Hematopoietic multipotent progenitor cell treated with erythropoietin and hydrocortisone succinate and interleukin-3 and kit ligand, for 15 days (in vitro differentiated cells): ENCODE results near the gene GATAD1.
A peak's percentile ranks its signal among the peaks of the same experiment; 100 is the strongest.
"Not testable (repeated sequence)": the region's sequence is repeated elsewhere in the genome, so short reads cannot be mapped to it uniquely, and the experiment has no call there.

Source experiments
- DNase-seq: peaks from one replicate; pipeline ENCODE4 v3.0.0-alpha.2; 2015; ENCODE audit warnings: low spot score

The GATAD1 gene

GRCh38 chr7:92436612-92437445 is 10.5 kb upstream of the GATAD1 start:
- no peak for DNase-seq

- no peak for DNase-seq
These were observed 9.3 kb upstream of the GATAD1 start for GRCh38 chr7:92437956-92438491.

GRCh38 chr7:92442720-92443119 is 4.6 kb upstream of the GATAD1 start:
- not testable (repeated sequence) for DNase-seq

- DNase-seq: no peak
These were observed 375 bp upstream of the GATAD1 start for GRCh38 chr7:92446869-92447344.

DNA sequence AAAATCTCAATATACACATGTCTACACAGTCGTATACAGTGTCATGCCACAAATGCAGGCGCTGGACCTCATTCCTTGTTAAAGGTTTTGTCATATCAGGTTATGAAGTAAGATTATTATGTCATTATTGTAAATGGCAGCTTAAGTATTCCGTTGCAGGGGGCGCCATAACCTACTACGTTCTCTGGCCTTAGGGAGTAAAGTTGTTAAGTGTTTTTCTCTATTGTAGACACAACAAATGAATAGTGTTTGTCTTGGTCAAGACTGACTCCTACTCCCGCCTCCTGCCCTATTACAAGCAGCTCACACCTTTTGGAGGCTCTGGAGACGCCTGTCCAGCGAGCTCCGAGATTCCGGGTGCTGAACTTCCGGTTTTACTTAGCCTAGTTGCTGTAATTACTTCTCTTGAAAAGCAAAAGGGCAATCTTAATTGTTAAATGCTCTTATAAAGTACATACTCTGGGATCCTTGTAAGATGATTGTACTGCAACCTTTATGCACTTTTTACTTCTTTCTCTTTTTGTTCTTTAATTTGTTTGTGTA is 994 bp downstream of the GATAD1 start:
- peak; percentile 67 for DNase-seq

DNA sequence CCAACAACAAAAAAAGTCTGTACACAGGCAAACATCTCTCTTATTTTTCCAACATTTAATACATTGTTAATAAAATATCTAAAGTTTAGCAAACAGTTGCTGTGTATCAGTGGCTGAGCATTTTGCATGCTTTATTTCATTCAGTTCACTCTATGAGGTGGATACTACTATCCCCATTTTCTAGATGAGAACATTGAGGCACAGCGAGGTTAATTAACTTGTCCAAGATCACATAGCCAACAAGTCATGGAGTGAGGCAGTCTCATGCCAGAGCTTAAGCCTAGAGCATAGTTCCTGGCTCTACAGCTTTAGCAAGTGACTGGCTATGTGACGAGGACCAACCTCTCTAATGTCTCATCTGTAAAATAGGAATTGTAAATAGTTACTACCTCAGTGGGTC is 4.4 kb downstream of the GATAD1 start:
- no peak for DNase-seq

DNA sequence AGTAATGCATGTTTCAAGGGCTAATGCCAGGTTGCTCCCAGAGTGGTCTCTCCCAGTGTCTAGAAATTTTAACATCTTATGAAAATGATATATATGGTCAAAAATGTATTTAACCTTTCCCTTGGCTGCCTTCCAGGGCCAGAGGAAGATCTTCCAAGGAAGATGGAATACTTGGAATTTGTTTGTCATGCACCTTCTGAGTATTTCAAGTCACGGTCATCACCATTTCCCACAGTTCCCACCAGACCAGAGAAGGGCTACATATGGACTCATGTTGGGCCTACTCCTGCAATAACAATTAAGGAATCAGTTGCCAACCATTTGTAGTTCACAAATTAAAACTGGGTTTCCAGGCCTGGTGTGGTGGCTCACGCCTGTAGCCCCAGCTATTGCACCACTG is 9.0 kb downstream of the GATAD1 start:
- DNase-seq: no peak

- no peak for DNase-seq
These were observed 12.8 kb downstream of the GATAD1 start for GRCh38 chr7:92460109-92460508.

DNA sequence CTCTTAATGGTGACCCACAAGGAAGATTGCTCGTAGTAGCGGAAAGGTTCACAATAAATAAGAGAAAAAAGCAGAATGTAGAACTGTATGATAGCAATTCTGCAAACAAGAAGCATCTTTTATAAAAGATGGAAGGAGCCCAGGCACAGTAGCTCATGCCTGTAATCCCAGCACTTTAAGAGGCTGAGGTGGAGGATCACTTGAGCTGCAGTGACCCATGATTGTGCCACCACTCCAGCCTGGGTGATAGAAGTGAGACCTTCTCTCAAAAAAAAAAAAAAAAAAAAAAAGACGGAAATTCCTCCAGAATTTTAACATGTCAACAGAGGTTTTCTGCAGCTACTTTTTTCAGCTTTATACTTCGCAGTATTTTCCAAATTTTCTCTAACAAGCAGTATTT is 13.2 kb downstream of the GATAD1 start:
- DNase-seq: no peak

DNA sequence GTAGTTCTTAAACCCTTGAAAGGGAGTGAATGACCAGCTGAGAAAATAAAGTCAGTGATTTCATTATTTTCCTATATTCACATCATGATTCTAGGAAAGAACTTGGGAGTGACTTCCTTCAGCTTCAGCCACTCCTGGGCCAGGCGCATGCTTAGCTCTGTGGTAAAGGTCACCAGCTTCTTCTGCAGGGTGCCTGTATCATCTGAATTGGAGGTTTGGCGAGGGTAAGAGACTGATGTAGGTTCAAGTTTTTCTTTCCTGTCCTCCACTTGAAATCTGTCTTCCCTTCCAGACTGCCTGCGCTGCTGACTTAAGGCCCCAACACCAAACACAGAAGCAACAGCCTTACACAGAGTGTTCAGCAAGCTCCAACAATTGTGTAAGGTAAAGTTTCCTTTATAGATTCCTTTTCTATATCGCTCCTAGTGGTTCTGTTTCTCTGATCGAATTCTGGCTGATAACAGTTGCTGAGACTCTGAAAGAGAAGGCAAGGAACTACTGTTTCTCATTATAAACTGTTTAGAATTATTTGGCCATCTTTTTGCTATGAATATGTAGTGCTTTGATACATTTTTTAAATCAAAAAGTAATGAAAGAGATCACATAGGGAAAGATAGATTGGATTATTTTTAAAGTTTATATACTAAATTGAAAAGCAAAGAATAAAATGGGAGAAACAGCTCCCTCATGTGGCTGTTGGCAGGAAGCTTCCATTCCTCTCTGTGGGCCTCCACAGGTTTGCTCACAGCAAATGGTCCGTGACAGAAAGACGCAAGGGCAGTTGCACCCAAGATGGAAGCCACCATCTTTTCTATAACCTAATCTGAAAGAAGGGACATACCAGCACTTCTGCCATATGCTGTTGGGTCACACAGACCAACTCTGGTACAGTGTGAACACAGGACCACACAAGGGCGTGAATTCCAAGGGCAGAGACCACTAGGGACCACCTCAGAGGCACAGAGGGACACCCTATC is 14.0 kb downstream of the GATAD1 start:
- peak; percentile 37 for DNase-seq

GRCh38 chr7:92462560-92462959 is 15.3 kb downstream of the GATAD1 start:
- DNase-seq: no peak

GRCh38 chr7:92464515-92464914 is 17.2 kb downstream of the GATAD1 start:
- no peak for DNase-seq

DNA sequence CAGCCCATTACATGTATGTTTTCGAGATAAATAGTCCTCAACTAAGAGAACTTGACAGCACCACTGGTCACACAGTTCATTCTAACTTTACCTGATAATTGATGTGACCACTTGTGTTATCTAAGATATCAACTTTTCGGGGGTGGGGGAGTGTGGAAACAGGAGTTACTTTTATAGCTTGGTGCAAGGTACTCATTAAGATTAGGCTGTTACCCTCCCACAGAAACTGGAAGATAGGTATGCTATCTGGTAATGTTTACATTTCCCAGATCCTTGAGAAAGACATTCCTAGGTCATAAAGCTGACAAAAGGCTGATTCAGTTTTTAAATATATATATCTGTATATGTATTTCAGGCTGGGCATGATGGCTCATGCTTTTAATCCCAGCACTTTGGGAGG is 19.4 kb downstream of the GATAD1 start:
- DNase-seq: no peak

DNA sequence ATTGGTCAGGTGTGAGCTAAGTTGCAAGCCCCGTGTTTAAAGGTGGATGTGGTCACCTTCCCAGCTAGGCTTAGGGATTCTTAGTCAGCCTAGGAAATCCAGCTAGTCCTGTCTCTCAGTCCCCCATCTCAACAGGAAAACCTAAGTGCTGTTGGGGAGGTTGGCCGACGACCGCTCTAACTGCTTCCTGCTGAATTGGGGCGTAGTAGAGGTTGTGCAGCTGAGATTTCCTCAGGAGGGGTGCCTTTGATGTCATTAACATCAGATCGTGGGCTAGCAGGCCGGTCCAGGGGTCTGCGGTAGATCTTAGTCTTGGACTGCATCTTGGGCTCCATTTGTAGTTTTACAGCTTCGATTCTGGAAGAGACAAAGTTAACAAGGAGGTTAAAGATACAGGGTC is 21.3 kb downstream of the GATAD1 start:
- not testable (repeated sequence) for DNase-seq

DNA sequence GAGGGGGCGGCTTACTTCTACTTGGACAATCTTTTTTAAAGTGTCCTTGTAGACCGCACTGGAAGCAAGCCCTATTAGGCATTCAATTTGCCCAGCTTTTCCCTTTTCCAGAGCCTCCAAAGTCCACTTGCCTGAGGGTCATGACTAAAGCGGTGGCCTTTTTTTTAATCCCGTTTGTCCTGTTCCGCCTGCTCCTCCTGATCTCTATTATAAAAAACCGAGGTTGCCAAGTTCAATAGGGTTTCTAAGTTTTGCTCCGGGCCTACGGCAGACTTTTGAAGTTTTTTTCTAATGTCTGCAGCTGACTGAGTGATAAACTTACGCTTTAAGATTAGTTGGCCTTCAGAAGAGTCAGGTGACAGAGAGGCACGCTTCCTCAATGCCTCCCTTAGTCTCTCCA is 26.7 kb downstream of the GATAD1 start:
- not testable (repeated sequence) for DNase-seq

DNA sequence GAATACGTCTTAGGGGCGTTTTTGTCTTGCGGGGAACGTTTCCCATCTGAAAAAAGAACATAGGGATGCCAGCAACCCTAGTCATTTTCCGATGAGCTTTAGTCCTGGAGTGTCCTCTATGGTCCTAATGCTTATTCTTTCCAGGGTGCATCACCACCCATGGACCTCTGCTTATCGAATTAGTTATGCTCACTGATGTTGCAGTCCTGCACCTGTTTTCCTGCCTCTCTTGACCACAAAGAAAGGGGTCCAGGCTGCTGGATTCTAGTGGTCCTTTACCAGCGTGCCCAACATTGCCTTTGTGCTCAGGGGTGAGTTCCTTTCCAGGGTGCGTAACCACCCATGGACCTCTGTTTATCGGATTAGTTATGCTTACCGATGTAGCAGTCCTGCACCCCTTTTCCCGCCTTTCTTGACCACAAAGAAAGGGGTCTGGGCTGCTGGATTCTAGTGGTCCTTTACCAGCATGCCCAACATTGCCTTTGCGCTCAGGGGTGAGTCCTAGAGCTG is 28.0 kb downstream of the GATAD1 start:
- not testable (repeated sequence) for DNase-seq

- not testable (repeated sequence) for DNase-seq
These were observed 28.7 kb downstream of the GATAD1 start for GRCh38 chr7:92475851-92476590.

DNA sequence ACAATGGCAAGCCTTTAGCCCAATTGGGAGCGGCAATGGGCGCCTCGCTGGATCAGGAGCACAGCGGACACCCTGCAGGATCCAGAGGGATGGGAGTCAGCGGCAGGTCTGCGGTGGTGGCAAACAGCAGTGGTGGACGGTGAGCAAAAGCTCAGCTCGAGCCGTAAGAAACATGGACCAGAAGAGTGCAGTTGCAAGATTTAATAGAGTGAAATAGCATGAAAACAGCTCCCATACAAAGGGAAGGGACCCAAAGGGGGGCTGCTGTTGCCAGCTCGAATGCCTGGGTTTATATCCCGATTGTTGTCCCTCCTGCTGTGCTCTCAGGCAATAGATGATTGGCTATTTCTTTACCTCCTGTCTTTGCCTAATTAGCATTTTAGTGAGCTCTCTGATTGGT is 30.4 kb downstream of the GATAD1 start, which contains the start of gene ERVW-1:
Gene ERVW-1, minus strand, starts transcription at position 266 of the 400 bp plus-strand sequence. CDS start 7,565 bp downstream, outside the sequence.
- not testable (repeated sequence) for DNase-seq

DNA sequence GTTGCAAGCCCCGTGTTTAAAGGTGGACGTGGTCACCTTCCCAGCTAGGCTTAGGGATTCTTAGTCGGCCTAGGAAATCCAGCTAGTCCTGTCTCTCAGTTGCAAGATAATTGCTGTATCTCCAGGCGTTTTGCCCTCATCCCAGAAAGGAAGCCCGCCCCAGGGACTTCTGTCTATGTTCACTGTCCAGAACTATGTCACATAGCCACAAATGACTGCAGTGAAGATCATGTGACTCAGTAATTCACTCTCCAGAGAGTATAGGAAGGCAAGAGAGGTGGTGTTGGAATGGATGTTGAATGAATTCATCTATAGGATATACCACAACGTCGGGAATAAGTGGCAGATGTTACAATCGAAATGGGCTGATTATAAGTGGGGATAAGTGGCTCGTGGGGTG is 30.8 kb downstream of the GATAD1 start:
- DNase-seq: no peak

DNA sequence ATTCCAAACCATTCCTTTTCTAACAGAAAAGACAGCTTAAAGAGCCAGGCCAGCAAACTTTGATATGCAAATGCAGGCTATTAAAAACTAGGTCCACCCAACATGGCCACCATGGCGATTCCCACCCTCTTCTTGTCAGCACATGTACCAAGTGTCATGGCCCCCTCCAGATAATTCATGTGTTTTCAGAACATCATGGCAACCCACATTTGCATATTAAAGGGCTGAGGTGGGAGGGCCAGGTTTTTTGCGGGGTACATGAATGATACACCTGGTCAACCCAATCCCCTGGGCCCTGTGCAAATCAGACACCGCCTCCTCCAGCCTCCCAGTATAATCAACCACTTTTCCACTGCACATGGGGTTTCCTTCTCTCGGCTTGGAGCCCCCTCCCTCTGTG is 31.4 kb downstream of the GATAD1 start:
- DNase-seq: no peak

DNA sequence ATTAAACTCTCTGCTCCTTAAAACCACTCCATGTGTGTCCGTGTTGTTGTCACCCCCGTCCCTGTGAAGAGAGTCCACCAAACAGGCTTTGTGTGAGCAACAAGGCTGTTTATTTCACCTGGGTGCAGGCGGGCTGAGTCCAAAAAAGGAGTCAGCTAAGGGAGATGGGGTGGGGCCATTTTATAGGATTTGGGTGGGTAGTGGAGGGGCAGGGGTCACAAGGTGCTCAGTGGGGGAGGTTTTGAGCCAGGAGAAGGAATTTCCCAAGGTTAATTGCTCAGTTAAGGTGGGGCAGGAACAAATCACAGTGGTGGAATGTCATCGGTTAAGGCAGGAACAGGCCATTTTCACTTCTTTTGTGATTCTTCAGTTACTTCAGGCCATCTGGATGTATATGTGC is 31.9 kb downstream of the GATAD1 start:
- not testable (repeated sequence) for DNase-seq
